Gastrocnemius medialis (tissue), 4 donors: ENCODE results near the gene PLCD1. TPM values are rescaled to one million over a fixed set of nuclear protein-coding genes. Genes with fewer than 3 reads are reported as not detected.

Experiments used
- ATAC-seq, 2 donors: fragments of 150-250 bp; one replicate each; pipeline ENCODE4 v1.9.1; 2016
- DNase-seq, 2 donors: peaks; one replicate each; pipeline ENCODE4 v3.0.0-alpha.2; 2019
- H3K27ac ChIP-seq, 4 donors: fragments of 200-600 bp; sonication (generic); 1 replicate in 1 of 4; 2 replicates in 3 of 4; pipeline ENCODE4 v1.5.1; 2016 to 2018; ENCODE audit warnings: mild to moderate bottlenecking in 2 of 4, moderate library complexity in 1 of 4
- H3K27me3 ChIP-seq, 3 donors: fragments of 200-600 bp; sonication (generic) in 2 of 3; 1 replicate in 1 of 3; 2 replicates in 2 of 3; pipeline versions ENCODE4 v1.5.1 to v1.6.0; 2016 to 2019; ENCODE audit warnings: mild to moderate bottlenecking in 1 of 3, moderate library complexity in 1 of 3
- H3K36me3 ChIP-seq, 2 donors: fragments of 200-600 bp; sonication (generic) in 1 of 2; one replicate each; pipeline ENCODE4 v1.5.1; 2017 to 2018
- H3K4me1 ChIP-seq, 2 donors: fragments of 200-600 bp; sonication (generic) in 1 of 2; one replicate each; pipeline ENCODE4 v1.5.1; 2016 to 2017; ENCODE audit warnings: mild to moderate bottlenecking in 2 of 2
- H3K4me3 ChIP-seq, 4 donors: fragments of 200-600 bp; sonication (generic) in 3 of 4; 1 replicate in 1 of 4; 2 replicates in 3 of 4; pipeline ENCODE4 v1.5.1; 2016 to 2019; ENCODE audit warnings: mild to moderate bottlenecking in 2 of 4
- H3K9me3 ChIP-seq, 3 donors: fragments of 200-600 bp; sonication (generic) in 2 of 3; 1 replicate in 1 of 3; 2 replicates in 2 of 3; pipeline ENCODE4 v1.5.1; 2016 to 2019
- CTCF ChIP-seq, 5 experiments: fragments of 450-650 bp in 3 of 5; fragments of 200-600 bp in 2 of 5; sonication (generic) in 2 of 5; IDR thresholded peaks in 4 of 5; conservative IDR thresholded peaks in 1 of 5; 1 replicate in 4 of 5; 2 replicates in 1 of 5; pipeline ENCODE4 v1.5.1; 2016 to 2019; ENCODE audit warnings: antibody characterized with exemption in 5 of 5, mild to moderate bottlenecking in 3 of 5, moderate library complexity in 3 of 5
- POLR2A ChIP-seq, 2 donors: fragments of 450-650 bp; IDR thresholded peaks; one replicate each; pipeline ENCODE4 v1.6.1; 2017; ENCODE audit warnings: antibody characterized with exemption in 2 of 2, mild to moderate bottlenecking in 2 of 2, moderate library complexity in 2 of 2
- in situ Hi-C, 4 donors: fragments of 200-750 bp; cut with MboI; loops; one replicate each; pipeline versions ENCODE4 v1.15.0 to v1.8.0; 2017; ENCODE audit warnings: low sequenced_read_pairs in 4 of 4
- intact Hi-C: fragments of 100-400 bp; cut with DNase I; formaldehyde crosslinking; loops from one replicate; pipeline ENCODE4 v1.15.1; 2023; ENCODE audit warnings: low total_unique reads
- total RNA-seq, 4 donors: library from RNA; depleted of rRNA; stranded (reverse); fragments of >200 nt; gene quantifications; one replicate each; pipeline versions ENCODE4 v1.1.0 to v1.2.3, GENCODE V29; 2016

PLCD1 gene
- total RNA-seq, 4 donors from 2014 or later: 2.4 to 6.2 (median 4.7) TPM

- H3K4me3 ChIP-seq: no peak overlapping the region
- ATAC-seq: no peak
- no peaks in the 10 kb centered on the region for H3K36me3 ChIP-seq
- H3K27ac ChIP-seq: no peak overlapping the region
- in situ Hi-C loops: no loop called here
- TF ChIP-seq POLR2A (IDR thresholded peaks at IDR 0.05): no peak
- no peak for TF ChIP-seq CTCF (IDR thresholded peaks at IDR 0.05 in 4 of 5, conservative IDR thresholded peaks at IDR 0.05 in 1 of 5)
- no peaks in the 10 kb centered on the region for H3K4me1 ChIP-seq
- H3K9me3 ChIP-seq: no peaks in the 10 kb centered on the region
- intact Hi-C loops: no loop called here
- no peaks in the 10 kb centered on the region for H3K27me3 ChIP-seq
- no peak for DNase-seq
These were observed 20.1 kb upstream of the PLCD1 start for GRCh38 chr3:38049358-38050126.

- no peaks in the 10 kb centered on the region for H3K4me1 ChIP-seq
- no peaks in the 10 kb centered on the region for H3K9me3 ChIP-seq
- DNase-seq (no peak), ATAC-seq (no peak)
- no peak overlapping the region for H3K27ac ChIP-seq
- no peak overlapping the region for H3K4me3 ChIP-seq
- in situ Hi-C loops: no loop called here
- H3K27me3 ChIP-seq: no peaks in the 10 kb centered on the region
- H3K36me3 ChIP-seq: no peaks in the 10 kb centered on the region
- no peak for TF ChIP-seq CTCF (IDR thresholded peaks at IDR 0.05 in 4 of 5, conservative IDR thresholded peaks at IDR 0.05 in 1 of 5)
- no peak for TF ChIP-seq POLR2A (IDR thresholded peaks at IDR 0.05)
- intact Hi-C loops: no loop called here
These were observed 18.5 kb upstream of the PLCD1 start for GRCh38 chr3:38047896-38048295.

GRCh38 chr3:38046821-38047220 is 17.4 kb upstream of the PLCD1 start:
- Histone ChIP-seq H3K4me3 (no peak overlapping the region), H3K27me3 (no peaks in the 10 kb centered on the region), H3K36me3 (no peaks in the 10 kb centered on the region), H3K27ac (no peak overlapping the region), H3K4me1 (no peaks in the 10 kb centered on the region), H3K9me3 (no peaks in the 10 kb centered on the region)
- DNase-seq: no peak
- intact Hi-C loops (no loop called here), in situ Hi-C loops (no loop called here)
- TF ChIP-seq CTCF (IDR thresholded peaks at IDR 0.05 in 4 of 5, conservative IDR thresholded peaks at IDR 0.05 in 1 of 5) (no peak), POLR2A (IDR thresholded peaks at IDR 0.05) (no peak)
- no peak for ATAC-seq

- Histone ChIP-seq H3K27me3 (no peaks in the 10 kb centered on the region), H3K27ac (no peak overlapping the region), H3K9me3 (no peaks in the 10 kb centered on the region), H3K36me3 (no peaks in the 10 kb centered on the region), H3K4me3 (no peak overlapping the region), H3K4me1 (no peaks in the 10 kb centered on the region)
- intact Hi-C loops (no loop called here), in situ Hi-C loops (no loop called here)
- ATAC-seq: no peak
- TF ChIP-seq CTCF (IDR thresholded peaks at IDR 0.05 in 4 of 5, conservative IDR thresholded peaks at IDR 0.05 in 1 of 5) (no peak), POLR2A (IDR thresholded peaks at IDR 0.05) (no peak)
- no peak for DNase-seq
These were observed 16.6 kb upstream of the PLCD1 start for GRCh38 chr3:38046027-38046426.

GRCh38 chr3:38043486-38043885 is 14.0 kb upstream of the PLCD1 start:
- Histone ChIP-seq H3K9me3 (no peaks in the 10 kb centered on the region), H3K4me1 (peaks cover 10 to 12% of the 10 kb centered on the region in 2 donors), H3K36me3 (no peaks in the 10 kb centered on the region), H3K27me3 (peaks cover 2 to 14% (median 8%) of the 10 kb centered on the region in 3 donors), H3K27ac (no peak overlapping the region), H3K4me3 (no peak overlapping the region)
- intact Hi-C loops (no loop called here), in situ Hi-C loops (no loop called here)
- TF ChIP-seq POLR2A (IDR thresholded peaks at IDR 0.05): no peak
- no peak for TF ChIP-seq CTCF (IDR thresholded peaks at IDR 0.05 in 4 of 5, conservative IDR thresholded peaks at IDR 0.05 in 1 of 5)
- ATAC-seq (no peak), DNase-seq (no peak)
